Endothelial cell of umbilical vein (primary cell): ENCODE results near the gene NUP37. TPM values are rescaled to one million over a fixed set of nuclear protein-coding genes. Genes with fewer than 3 reads are reported as not detected.

ENCODE experiments used
- BruUV-seq: library from RNA; stranded (reverse); fragments of 400-500 nt; replicated peaks from 2 replicates; lab custom pipeline; 2021; lab: Mats Ljungman, UMichigan
- CTCF ChIA-PET: fragments of 300-600, 350-600 bp; sonication (Branson Sonifier 250); formaldehyde crosslinking; loops from one replicate; lab custom pipeline; 2021; ENCODE audit warnings: antibody characterized with exemption, inconsistent platforms; lab: Charles Lee
- POLR2A ChIA-PET: fragments of 300-600, 350-600 bp; sonication (Branson Sonifier 250); formaldehyde crosslinking; loops from one replicate; lab custom pipeline; 2021; ENCODE audit warnings: antibody characterized with exemption, inconsistent platforms; lab: Charles Lee
- DNase-seq: peaks from one replicate; pipeline ENCODE4 v3.0.0-alpha.2; 2011; ENCODE audit warnings: low read depth, low spot score
- FAIRE-seq: peaks from 2 replicates; lab custom pipeline; 2011; peaks lifted over from hg19 to GRCh38; lab: Jason Lieb, UNC
- H2AFZ ChIP-seq: 2 replicates; pipeline ENCODE4 v1.6.0; 2012; ENCODE audit warnings: low read depth, low read length, control low read depth, inconsistent platforms
- H3K27ac ChIP-seq: 2 replicates; pipeline ENCODE4 v1.5.1; 2011; ENCODE audit warnings: low read depth, mild to moderate bottlenecking, control low read depth, low read length, moderate library complexity; ENCODE audit not compliant: insufficient read depth
- H3K27me3 ChIP-seq, 2 experiments: 2 replicates each; pipeline versions ENCODE4 v1.6.0 to v1.6.1; 2011; ENCODE audit warnings: low read length in 2 of 2, mixed read lengths in 1 of 2; ENCODE audit not compliant: control insufficient read depth in 2 of 2, insufficient read depth in 2 of 2
- H3K36me3 ChIP-seq, 2 experiments: 2 replicates in 1 of 2; 3 replicates in 1 of 2; pipeline ENCODE4 v1.5.1; 2011; ENCODE audit warnings: low read length in 2 of 2, mild to moderate bottlenecking in 1 of 2, moderate library complexity in 1 of 2; ENCODE audit not compliant: control insufficient read depth in 2 of 2, insufficient read depth in 2 of 2; ENCODE audit errors: extremely low read depth in 1 of 2
- H3K4me1 ChIP-seq: 3 replicates; pipeline ENCODE4 v1.5.1; 2011; ENCODE audit warnings: mild to moderate bottlenecking, low read length; ENCODE audit not compliant: control insufficient read depth, insufficient read depth; ENCODE audit errors: extremely low read depth
- H3K4me2 ChIP-seq: 2 replicates; pipeline ENCODE4 v1.6.1; 2011; ENCODE audit warnings: low read length, control low read depth, mixed read lengths; ENCODE audit not compliant: insufficient read depth
- H3K4me3 ChIP-seq, 3 experiments: fragments of 200-600 bp in 1 of 3; sonication (generic), shearing (Covaris generic) in 1 of 3; replicated peaks in 1 of 3; 2 replicates each; pipeline ENCODE4 v1.5.1; 2011 to 2016; ENCODE audit warnings: control low read depth in 3 of 3, low read length in 3 of 3, mild to moderate bottlenecking in 2 of 3, inconsistent platforms in 1 of 3, low read depth in 1 of 3, moderate library complexity in 1 of 3; ENCODE audit not compliant: insufficient read depth in 1 of 3
- H3K79me2 ChIP-seq: 2 replicates; pipeline ENCODE4 v1.6.0; 2012; ENCODE audit warnings: low read length, inconsistent platforms; ENCODE audit not compliant: control insufficient read depth, insufficient read depth
- H3K9ac ChIP-seq: replicated peaks from 2 replicates; pipeline ENCODE3; 2011; ENCODE audit warnings: low read length, control low read depth; ENCODE audit not compliant: insufficient read depth; ENCODE audit errors: extremely low read depth
- H3K9me1 ChIP-seq: replicated peaks from 3 replicates; pipeline ENCODE4 v1.6.0; 2011; ENCODE audit warnings: mild to moderate bottlenecking, low read length; ENCODE audit not compliant: control insufficient read depth, insufficient read depth; ENCODE audit errors: extremely low read depth
- H3K9me3 ChIP-seq: replicated peaks from 2 replicates; pipeline ENCODE4 v1.5.1; 2012; ENCODE audit warnings: low read length, inconsistent platforms; ENCODE audit not compliant: control insufficient read depth, insufficient read depth
- H4K20me1 ChIP-seq: replicated peaks from 2 replicates; pipeline ENCODE3; 2011; ENCODE audit warnings: mild to moderate bottlenecking, low read length; ENCODE audit not compliant: control insufficient read depth, insufficient read depth; ENCODE audit errors: extremely low read depth
- CTCF ChIP-seq, 2 donors: IDR thresholded peaks; 1 replicate in 1 of 2; 2 replicates in 1 of 2; pipeline ENCODE4 v1.5.1; 2011; ENCODE audit warnings: low read length in 2 of 2, mild to moderate bottlenecking in 2 of 2, moderate library complexity in 2 of 2, control low read depth in 1 of 2, inconsistent platforms in 1 of 2, low read depth in 1 of 2; ENCODE audit not compliant: insufficient read depth in 1 of 2; ENCODE audit errors: extremely low read depth in 1 of 2
- EZH2 ChIP-seq: IDR thresholded peaks from 2 replicates; pipeline ENCODE4 v1.6.1; 2012; ENCODE audit warnings: borderline replicate concordance, low read depth, mild to moderate bottlenecking, moderate library complexity, low read length, inconsistent platforms; ENCODE audit not compliant: severe bottlenecking
- FOS ChIP-seq: IDR thresholded peaks from 2 replicates; pipeline ENCODE4 v1.6.1; 2011; ENCODE audit warnings: mild to moderate bottlenecking, low read length, moderate library complexity, borderline replicate concordance; ENCODE audit not compliant: insufficient read depth
- GATA2 ChIP-seq: IDR thresholded peaks from 2 replicates; pipeline ENCODE4 v1.7.0; 2011; ENCODE audit warnings: low read depth, mild to moderate bottlenecking, moderate library complexity, mixed read lengths, low read length; ENCODE audit not compliant: insufficient read length, insufficient read depth
- JUN ChIP-seq: IDR thresholded peaks from 2 replicates; pipeline ENCODE4 v1.6.1; 2011; ENCODE audit warnings: borderline replicate concordance, low read depth; ENCODE audit not compliant: insufficient read length, insufficient read depth
- MAX ChIP-seq: IDR thresholded peaks from 2 replicates; pipeline ENCODE4 v1.6.1; 2011; ENCODE audit not compliant: insufficient read depth, insufficient read length
- MYC ChIP-seq: IDR thresholded peaks from one replicate; pipeline ENCODE4 v1.6.1; 2011; ENCODE audit warnings: mild to moderate bottlenecking, low read depth, low read length
- POLR2A ChIP-seq: IDR thresholded peaks from 2 replicates; pipeline ENCODE4 v1.6.1; 2012; ENCODE audit warnings: low read depth, mild to moderate bottlenecking, control low read depth, low read length
- POLR2AphosphoS5 ChIP-seq: IDR thresholded peaks from 2 replicates; pipeline ENCODE4 v1.6.1; 2012; ENCODE audit warnings: low read depth, mild to moderate bottlenecking, control low read depth, low read length, moderate library complexity; ENCODE audit not compliant: insufficient read depth
- dilution Hi-C: fragments of 300-500 bp; cut with MboI; formaldehyde crosslinking; loops from one replicate; pipeline ENCODE4 v1.15.0; 2019; ENCODE audit warnings: low sequenced_read_pairs; ENCODE audit not compliant: extremely low pct_ligation_motif_present
- intact Hi-C: fragments of 100-400 bp; cut with micrococcal nuclease; formaldehyde crosslinking; loops from one replicate; pipeline ENCODE4 v1.10.0; 2022
- polyA plus RNA-seq, 4 experiments: library from polyadenylated mRNA; depleted of rRNA in 3 of 4; stranded (reverse) in 3 of 4; unstranded in 1 of 4; fragments of >200 nt; gene quantifications; 2 replicates each; pipeline versions ENCODE4 v1.2.1 to v1.2.3, GENCODE V29; 2011 to 2012; ENCODE audit warnings: missing spikeins in 1 of 4
- total RNA-seq: library from RNA; stranded (reverse); gene quantifications from 2 replicates; pipeline ENCODE4 v1.2.3, GENCODE V29; 2021

NUP37 gene
- total and polyA plus RNA-seq, 2 donors (not counting 3 experiments of a cell fraction or from before 2014, with no cell fraction given): 25.0 to 46.8 TPM

- BruUV-seq: no TSS peak
- TF ChIP-seq EZH2 (no peak), POLR2A (no peak), MAX (no peak), GATA2 (no peak), POLR2AphosphoS5 (no peak), MYC (no peak), JUN (no peak), CTCF (IDR thresholded peaks at IDR 0.05; ENCODE audit: extremely low read depth in 1 of 2, insufficient read depth in 1 of 2, low read depth in 1 of 2, low read length in 2 of 2) (no peak), FOS (no peak)
- FAIRE-seq (no peak), DNase-seq (no peak)
- H3K4me1 ChIP-seq: no peaks in the 10 kb centered on the region
- intact Hi-C loops (no loop called here), dilution Hi-C loops (no loop called here)
- H3K9ac ChIP-seq: no peak overlapping the region
- no peak overlapping the region for H3K4me3 ChIP-seq
- H3K9me1 ChIP-seq: no peaks in the 10 kb centered on the region
- no peaks in the 10 kb centered on the region for H3K79me2 ChIP-seq
- H4K20me1 ChIP-seq: no peaks in the 10 kb centered on the region
- no peaks in the 10 kb centered on the region for H3K9me3 ChIP-seq
- CTCF ChIA-PET: no interaction called here
- H2AFZ ChIP-seq: no peak overlapping the region
- H3K27me3 ChIP-seq: no peaks in the 10 kb centered on the region
- POLR2A ChIA-PET: no interaction called here
- no peak overlapping the region for H3K4me2 ChIP-seq
- no peak overlapping the region for H3K27ac ChIP-seq
- H3K36me3 ChIP-seq: no peaks in the 10 kb centered on the region
Measured at GRCh38 chr12:102023343-102023930, 96.5 kb downstream of the NUP37 start.

Other genes with a start within 250 kb of the NUP37 start
- 42.4 and 46.3 TPM in 2 replicates for gene DRAM1, start 242.5 kb downstream of the NUP37 start, total RNA-seq
- gene DRAM1, start 242.5 kb downstream of the NUP37 start, polyA plus RNA-seq: 24.6 and 26.3 TPM in 2 replicates
- gene WASHC3, start 58.1 kb downstream of the NUP37 start, total RNA-seq: 26.1 and 27.8 TPM in 2 replicates
- gene WASHC3, start 58.1 kb downstream of the NUP37 start, polyA plus RNA-seq: 28.2 and 28.8 TPM in 2 replicates
- gene PARPBP, start 69 bp upstream of the NUP37 start, total RNA-seq: 19.0 and 19.6 TPM in 2 replicates
- 2.6 and 4.2 TPM in 2 replicates for gene PARPBP, start 69 bp upstream of the NUP37 start, polyA plus RNA-seq
- 1.1 and 1.8 TPM in 2 replicates for gene PMCH, start 77.7 kb upstream of the NUP37 start, total RNA-seq
- 0.19 and 0.22 TPM in 2 replicates for gene PMCH, start 77.7 kb upstream of the NUP37 start, polyA plus RNA-seq